OCI-LY1 (cell line): Measurements from ENCODE around the gene GTF3C1.

Experiments
- H2AFZ ChIP-seq: fragments of 200-600 bp; sonication (generic), shearing (Covaris generic); 2 replicates; pipeline ENCODE4 v1.6.0; 2014; ENCODE audit warnings: antibody characterized with exemption, mild to moderate bottlenecking, low read length
- H3F3A ChIP-seq: fragments of 200-600 bp; sonication (generic), shearing (Covaris generic); 2 replicates; pipeline ENCODE4 v1.6.0; 2014; ENCODE audit warnings: mild to moderate bottlenecking, antibody characterized with exemption, low read length, moderate library complexity; ENCODE audit not compliant: insufficient read depth
- H3K27ac ChIP-seq: fragments of 200-600 bp; sonication (generic); 2 replicates; pipeline ENCODE4 v1.5.1; 2014; ENCODE audit warnings: low read length, mixed run types, mild to moderate bottlenecking, low read depth; ENCODE audit not compliant: poor library complexity, severe bottlenecking
- H3K27me3 ChIP-seq: fragments of 200-600 bp; sonication (generic); 2 replicates; pipeline ENCODE4 v1.6.0; 2014; ENCODE audit warnings: antibody characterized with exemption, mild to moderate bottlenecking, low read length, moderate library complexity; ENCODE audit not compliant: insufficient read depth
- H3K36me3 ChIP-seq: fragments of 200-600 bp; sonication (generic); 2 replicates; pipeline ENCODE4 v1.6.1; 2014; ENCODE audit warnings: mild to moderate bottlenecking, antibody characterized with exemption, low read length, moderate library complexity, mixed read lengths; ENCODE audit not compliant: insufficient read depth
- H3K4me1 ChIP-seq: fragments of 200-600 bp; sonication (generic); 2 replicates; pipeline ENCODE4 v1.5.1; 2014; ENCODE audit warnings: mild to moderate bottlenecking, low read length, moderate library complexity; ENCODE audit not compliant: insufficient read depth, severe bottlenecking
- H3K4me2 ChIP-seq: fragments of 200-600 bp; sonication (generic), shearing (Covaris generic); 2 replicates; pipeline ENCODE4 v1.6.1; 2014; ENCODE audit warnings: low read length
- H3K4me3 ChIP-seq: fragments of 200-600 bp; sonication (generic); 2 replicates; pipeline ENCODE4 v1.5.1; 2014; ENCODE audit warnings: low read length, low read depth, mild to moderate bottlenecking, mixed read lengths; ENCODE audit not compliant: poor library complexity, severe bottlenecking
- H3K79me2 ChIP-seq: fragments of 200-600 bp; shearing (Covaris generic); 2 replicates; pipeline ENCODE4 v1.6.1; 2016; ENCODE audit warnings: mixed run types, low read length, mixed read lengths; ENCODE audit not compliant: insufficient read depth
- H3K9ac ChIP-seq: fragments of 200-600 bp; sonication (generic), shearing (Covaris generic); 2 replicates; pipeline ENCODE4 v1.6.1; 2014; ENCODE audit warnings: mild to moderate bottlenecking, low read length, mixed read lengths
- H3K9me2 ChIP-seq: fragments of 200-600 bp; sonication (generic), shearing (Covaris generic); 2 replicates; pipeline ENCODE4 v1.6.1; 2014; ENCODE audit warnings: low read depth, mild to moderate bottlenecking, low read length, mixed read lengths
- H3K9me3 ChIP-seq: fragments of 200-600 bp; shearing (Covaris generic); 2 replicates; pipeline ENCODE4 v1.6.1; 2014; ENCODE audit warnings: low read length, mixed read lengths
- H4K20me1 ChIP-seq: fragments of 200-600 bp; sonication (generic), shearing (Covaris generic); 2 replicates; pipeline ENCODE4 v1.6.0; 2016; ENCODE audit warnings: mild to moderate bottlenecking, low read length; ENCODE audit not compliant: insufficient read depth
- EZH2 ChIP-seq: fragments of 200-600 bp; sonication (generic), shearing (Covaris generic); IDR thresholded peaks from 2 replicates; pipeline ENCODE4 v1.8.0; 2017; ENCODE audit warnings: borderline replicate concordance, mixed run types, mild to moderate bottlenecking, antibody characterized with exemption, low read length, moderate library complexity, mixed read lengths
- TF ChIP-seq, protein P1 (sequence below): fragments of 200-600 bp; sonication (generic), shearing (Covaris generic); IDR thresholded peaks from 2 replicates; pipeline ENCODE4 v1.5.1; 2017; ENCODE audit warnings: mild to moderate bottlenecking, antibody characterized with exemption, low read length, moderate library complexity, mixed read lengths

GTF3C1 gene, protein sequence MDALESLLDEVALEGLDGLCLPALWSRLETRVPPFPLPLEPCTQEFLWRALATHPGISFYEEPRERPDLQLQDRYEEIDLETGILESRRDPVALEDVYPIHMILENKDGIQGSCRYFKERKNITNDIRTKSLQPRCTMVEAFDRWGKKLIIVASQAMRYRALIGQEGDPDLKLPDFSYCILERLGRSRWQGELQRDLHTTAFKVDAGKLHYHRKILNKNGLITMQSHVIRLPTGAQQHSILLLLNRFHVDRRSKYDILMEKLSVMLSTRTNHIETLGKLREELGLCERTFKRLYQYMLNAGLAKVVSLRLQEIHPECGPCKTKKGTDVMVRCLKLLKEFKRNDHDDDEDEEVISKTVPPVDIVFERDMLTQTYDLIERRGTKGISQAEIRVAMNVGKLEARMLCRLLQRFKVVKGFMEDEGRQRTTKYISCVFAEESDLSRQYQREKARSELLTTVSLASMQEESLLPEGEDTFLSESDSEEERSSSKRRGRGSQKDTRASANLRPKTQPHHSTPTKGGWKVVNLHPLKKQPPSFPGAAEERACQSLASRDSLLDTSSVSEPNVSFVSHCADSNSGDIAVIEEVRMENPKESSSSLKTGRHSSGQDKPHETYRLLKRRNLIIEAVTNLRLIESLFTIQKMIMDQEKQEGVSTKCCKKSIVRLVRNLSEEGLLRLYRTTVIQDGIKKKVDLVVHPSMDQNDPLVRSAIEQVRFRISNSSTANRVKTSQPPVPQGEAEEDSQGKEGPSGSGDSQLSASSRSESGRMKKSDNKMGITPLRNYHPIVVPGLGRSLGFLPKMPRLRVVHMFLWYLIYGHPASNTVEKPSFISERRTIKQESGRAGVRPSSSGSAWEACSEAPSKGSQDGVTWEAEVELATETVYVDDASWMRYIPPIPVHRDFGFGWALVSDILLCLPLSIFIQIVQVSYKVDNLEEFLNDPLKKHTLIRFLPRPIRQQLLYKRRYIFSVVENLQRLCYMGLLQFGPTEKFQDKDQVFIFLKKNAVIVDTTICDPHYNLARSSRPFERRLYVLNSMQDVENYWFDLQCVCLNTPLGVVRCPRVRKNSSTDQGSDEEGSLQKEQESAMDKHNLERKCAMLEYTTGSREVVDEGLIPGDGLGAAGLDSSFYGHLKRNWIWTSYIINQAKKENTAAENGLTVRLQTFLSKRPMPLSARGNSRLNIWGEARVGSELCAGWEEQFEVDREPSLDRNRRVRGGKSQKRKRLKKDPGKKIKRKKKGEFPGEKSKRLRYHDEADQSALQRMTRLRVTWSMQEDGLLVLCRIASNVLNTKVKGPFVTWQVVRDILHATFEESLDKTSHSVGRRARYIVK (N-terminal part only)

DNA sequence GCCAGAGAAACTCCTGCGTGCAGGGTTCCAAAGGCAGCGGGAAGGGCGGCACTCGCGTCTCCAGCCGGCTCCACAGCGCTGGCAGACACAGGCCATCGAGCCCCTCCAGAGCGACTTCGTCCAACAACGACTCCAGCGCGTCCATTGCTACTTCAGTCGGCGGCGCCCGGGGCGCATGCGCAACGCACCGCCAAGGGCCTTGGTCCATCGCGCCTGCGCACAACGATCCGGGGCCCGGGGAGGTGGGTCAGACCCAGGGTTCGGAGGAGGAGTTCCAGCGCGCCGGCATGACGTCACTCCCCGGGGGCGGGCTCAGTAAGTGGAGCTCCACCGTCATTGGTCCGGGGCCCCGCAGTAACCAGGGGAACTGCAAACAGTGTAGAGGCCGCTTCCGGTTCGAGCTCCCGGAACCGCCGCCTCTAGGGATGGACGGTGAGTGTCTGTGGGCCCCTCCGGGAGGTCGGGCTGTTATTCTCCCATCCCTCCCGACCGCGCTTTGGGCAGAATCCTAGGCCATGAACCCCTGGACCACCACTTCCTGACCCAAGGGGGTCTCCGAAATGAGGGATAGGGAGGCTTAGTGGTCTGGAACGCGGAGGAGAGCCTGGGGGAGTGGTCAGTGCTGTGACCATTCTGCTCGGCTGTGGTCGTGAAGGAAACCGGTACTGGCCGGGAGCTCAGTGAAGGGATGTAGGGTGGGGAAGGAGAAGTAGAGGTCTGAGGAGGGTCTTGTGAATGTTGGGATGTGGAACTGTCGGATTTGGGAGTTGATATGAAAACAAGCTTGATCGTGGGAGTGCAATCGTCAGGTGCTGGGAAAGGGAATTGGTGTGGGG lies at the start of gene GTF3C1, which contains the start of gene KATNIP:
TSS of gene GTF3C1 (minus strand) at position 168 of the 836 bp plus-strand sequence. CDS start at position 145, 23 bp downstream.
TSS of gene KATNIP (plus strand) at position 399 of the 836 bp plus-strand sequence. CDS start at position 426, 27 bp downstream.
- peak within 1 kb of the TSS; percentile 90; the same call in 1 of the 2 replicates for H2AFZ ChIP-seq
- H3K4me1 ChIP-seq, result peaks cover 25% of the 10 kb centered on the region
- no peaks in the 10 kb centered on the region for H3K9me3 ChIP-seq
- H3K4me3 ChIP-seq, result peak within 1 kb of the TSS; percentile 99
- no peaks in the 10 kb centered on the region for H3K27me3 ChIP-seq
- peaks cover 9% of the 10 kb centered on the region for H3K79me2 ChIP-seq
- peak within 1 kb of the TSS; percentile 100 for H3K4me2 ChIP-seq
- peak within 1 kb of the TSS; percentile 89 for H3K9ac ChIP-seq
- H3K9me2 ChIP-seq, result no peaks in the 10 kb centered on the region
- TF ChIP-seq, protein P1, sequence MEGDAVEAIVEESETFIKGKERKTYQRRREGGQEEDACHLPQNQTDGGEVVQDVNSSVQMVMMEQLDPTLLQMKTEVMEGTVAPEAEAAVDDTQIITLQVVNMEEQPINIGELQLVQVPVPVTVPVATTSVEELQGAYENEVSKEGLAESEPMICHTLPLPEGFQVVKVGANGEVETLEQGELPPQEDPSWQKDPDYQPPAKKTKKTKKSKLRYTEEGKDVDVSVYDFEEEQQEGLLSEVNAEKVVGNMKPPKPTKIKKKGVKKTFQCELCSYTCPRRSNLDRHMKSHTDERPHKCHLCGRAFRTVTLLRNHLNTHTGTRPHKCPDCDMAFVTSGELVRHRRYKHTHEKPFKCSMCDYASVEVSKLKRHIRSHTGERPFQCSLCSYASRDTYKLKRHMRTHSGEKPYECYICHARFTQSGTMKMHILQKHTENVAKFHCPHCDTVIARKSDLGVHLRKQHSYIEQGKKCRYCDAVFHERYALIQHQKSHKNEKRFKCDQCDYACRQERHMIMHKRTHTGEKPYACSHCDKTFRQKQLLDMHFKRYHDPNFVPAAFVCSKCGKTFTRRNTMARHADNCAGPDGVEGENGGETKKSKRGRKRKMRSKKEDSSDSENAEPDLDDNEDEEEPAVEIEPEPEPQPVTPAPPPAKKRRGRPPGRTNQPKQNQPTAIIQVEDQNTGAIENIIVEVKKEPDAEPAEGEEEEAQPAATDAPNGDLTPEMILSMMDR, result no peak
- TF ChIP-seq EZH2, result no peak
- H3F3A ChIP-seq, result no peaks in the 10 kb centered on the region
- no peak within 1 kb of the TSS for H3K27ac ChIP-seq
- no peaks in the 10 kb centered on the region for H4K20me1 ChIP-seq
- peaks cover 5% of the 10 kb centered on the region; the same call in 1 of the 2 replicates for H3K36me3 ChIP-seq

DNA sequence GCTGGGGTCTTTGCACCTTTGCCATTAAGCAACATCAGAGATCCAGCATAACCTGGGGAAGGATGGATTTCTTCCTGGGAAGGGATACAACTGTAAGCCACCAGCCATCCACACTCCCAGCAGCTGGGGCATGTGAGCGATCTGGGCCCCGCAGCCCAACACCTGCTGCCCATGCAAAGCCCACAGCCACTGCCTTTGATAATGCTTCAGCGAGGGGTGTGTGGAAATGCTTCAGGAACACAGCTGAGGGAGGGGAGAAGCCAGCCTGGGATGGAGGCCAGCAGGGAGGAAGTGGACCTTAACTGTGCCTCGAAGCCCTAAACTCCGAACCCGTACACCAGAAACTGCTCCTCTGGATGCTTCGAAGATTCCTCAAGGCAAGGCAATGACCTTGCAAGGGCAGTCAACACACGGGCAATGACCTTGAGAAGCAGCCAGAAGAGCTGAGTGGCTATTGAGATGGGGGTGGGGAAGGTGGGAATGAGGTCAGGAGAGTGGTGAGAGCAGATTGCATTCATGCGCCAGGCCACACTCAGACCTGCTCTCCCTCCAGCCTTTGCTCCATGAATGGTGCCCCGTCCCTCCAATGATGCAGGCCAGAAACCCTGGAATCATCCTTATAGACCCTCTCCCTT lies 49.3 kb upstream of the GTF3C1 start:
- Histone ChIP-seq H3K79me2 (no peaks in the 10 kb centered on the region), H3K27me3 (no peaks in the 10 kb centered on the region), H4K20me1 (no peaks in the 10 kb centered on the region), H3K36me3 (no peaks in the 10 kb centered on the region), H3K4me1 (no peaks in the 10 kb centered on the region), H3K9me2 (no peaks in the 10 kb centered on the region), H3K9ac (no peak overlapping the region), H3K4me2 (no peak overlapping the region), H3K4me3 (no peak overlapping the region), H2AFZ (no peak overlapping the region), H3K27ac (no peak overlapping the region), H3F3A (no peaks in the 10 kb centered on the region), H3K9me3 (no peaks in the 10 kb centered on the region)
- TF ChIP-seq, protein P1, result no peak
